AG04449 (cell line): ENCODE data around the gene RGS6.

Source experiments
- CTCF ChIA-PET: fragments of 350-600 bp; formaldehyde crosslinking; extraction: SDS; loops from one replicate; lab custom pipeline; 2021; ENCODE audit warnings: antibody characterized with exemption; lab: Yijun Ruan, JAX
- POLR2A ChIA-PET: fragments of 400-600, 350-600 bp; formaldehyde crosslinking; extraction: SDS; loops from one replicate; lab custom pipeline; 2020; ENCODE audit warnings: antibody characterized with exemption, inconsistent platforms; lab: Yijun Ruan, JAX
- DNase-seq: peaks from one replicate; pipeline ENCODE4 v3.0.0-alpha.2; 2010; ENCODE audit warnings: low read depth, low spot score
- H3K4me3 ChIP-seq: 2 replicates; pipeline ENCODE4 v1.5.1; 2011; ENCODE audit warnings: low read depth, mild to moderate bottlenecking, control low read depth, low read length
- TF ChIP-seq, protein P1 (sequence below): IDR thresholded peaks from one replicate; pipeline ENCODE4 v1.5.1; 2011; ENCODE audit warnings: mild to moderate bottlenecking, moderate library complexity, low read length, control low read depth, inconsistent platforms; ENCODE audit not compliant: insufficient read depth; ENCODE audit errors: missing control alignments

The RGS6 gene

DNA sequence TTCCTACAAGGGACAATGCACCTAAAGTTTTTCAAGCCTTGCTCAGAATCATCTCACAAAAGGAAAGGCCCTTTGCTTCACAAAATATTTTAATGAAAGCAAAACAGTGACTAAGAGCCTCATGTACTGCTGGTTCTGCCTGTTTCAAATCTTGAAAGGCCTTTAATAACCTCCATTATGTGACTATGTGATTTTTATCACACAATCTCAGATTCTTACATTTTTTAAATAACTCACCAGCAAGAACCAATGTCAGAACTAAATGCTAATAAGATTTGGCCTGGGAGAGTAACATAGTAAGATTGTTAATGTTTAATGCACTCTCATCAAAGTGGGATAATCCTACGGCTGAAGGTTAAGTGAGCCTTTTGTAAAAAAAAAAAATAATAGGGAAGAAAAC lies 378.9 kb downstream of the RGS6 start:
- ChIA-PET POLR2A (no interaction called here), CTCF (no interaction called here)
- no peak overlapping the region for H3K4me3 ChIP-seq
- TF ChIP-seq, protein P1, sequence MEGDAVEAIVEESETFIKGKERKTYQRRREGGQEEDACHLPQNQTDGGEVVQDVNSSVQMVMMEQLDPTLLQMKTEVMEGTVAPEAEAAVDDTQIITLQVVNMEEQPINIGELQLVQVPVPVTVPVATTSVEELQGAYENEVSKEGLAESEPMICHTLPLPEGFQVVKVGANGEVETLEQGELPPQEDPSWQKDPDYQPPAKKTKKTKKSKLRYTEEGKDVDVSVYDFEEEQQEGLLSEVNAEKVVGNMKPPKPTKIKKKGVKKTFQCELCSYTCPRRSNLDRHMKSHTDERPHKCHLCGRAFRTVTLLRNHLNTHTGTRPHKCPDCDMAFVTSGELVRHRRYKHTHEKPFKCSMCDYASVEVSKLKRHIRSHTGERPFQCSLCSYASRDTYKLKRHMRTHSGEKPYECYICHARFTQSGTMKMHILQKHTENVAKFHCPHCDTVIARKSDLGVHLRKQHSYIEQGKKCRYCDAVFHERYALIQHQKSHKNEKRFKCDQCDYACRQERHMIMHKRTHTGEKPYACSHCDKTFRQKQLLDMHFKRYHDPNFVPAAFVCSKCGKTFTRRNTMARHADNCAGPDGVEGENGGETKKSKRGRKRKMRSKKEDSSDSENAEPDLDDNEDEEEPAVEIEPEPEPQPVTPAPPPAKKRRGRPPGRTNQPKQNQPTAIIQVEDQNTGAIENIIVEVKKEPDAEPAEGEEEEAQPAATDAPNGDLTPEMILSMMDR = no peak
- DNase-seq = no peak

DNA sequence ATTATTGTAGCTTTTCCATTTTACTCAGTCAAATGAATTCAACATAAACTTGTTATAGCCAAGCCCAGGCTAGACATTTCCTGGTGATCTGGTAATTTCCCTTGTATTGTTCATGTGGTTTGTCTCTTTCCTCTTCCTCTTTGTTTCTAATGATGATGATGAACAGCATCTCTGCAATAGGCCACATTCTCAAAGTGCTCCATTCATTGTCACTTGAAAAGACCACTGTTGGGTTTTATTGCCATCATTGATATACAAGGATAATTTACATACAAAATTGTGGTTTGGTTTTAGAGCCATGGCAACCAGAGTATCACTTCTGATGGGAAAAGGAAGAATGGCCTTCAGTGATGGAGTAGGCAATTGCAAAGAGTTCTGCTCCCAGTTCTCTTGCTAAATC lies 379.3 kb downstream of the RGS6 start:
- no peak overlapping the region for H3K4me3 ChIP-seq
- ChIA-PET POLR2A (no interaction called here), CTCF (no interaction called here)
- TF ChIP-seq, protein P1 = no peak
- DNase-seq = no peak

DNA sequence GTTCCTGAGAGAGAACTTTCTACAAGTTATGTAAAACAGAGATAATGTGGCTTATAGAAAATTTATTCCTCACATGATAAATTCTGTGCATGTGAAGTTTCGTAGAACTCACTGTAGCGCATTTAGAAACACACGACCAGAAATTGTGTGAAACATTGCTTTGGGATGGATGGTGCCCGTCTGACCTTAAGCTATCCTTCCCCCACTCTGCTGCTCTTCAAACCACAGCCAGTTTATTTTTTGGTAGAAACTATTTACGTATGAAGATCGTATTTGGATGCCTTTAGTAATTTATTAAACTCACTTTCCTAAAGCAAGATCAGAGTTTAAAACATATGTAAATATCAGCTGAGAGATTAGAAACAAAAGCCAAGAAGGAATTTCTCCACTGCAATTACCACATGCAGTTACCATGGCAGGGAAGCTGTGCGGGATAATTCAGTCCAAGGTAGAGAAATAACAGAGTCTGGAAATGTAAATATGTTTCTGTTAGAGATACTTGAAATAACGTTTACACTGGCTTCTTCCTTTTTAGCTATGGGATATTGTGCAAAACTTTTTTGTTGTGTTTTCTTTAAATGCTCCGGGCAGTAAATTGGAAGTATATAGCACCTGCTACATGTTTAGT lies 382.7 kb downstream of the RGS6 start:
- ChIA-PET CTCF (no interaction called here), POLR2A (no interaction called here)
- TF ChIP-seq, protein P1 = no peak
- no peak for DNase-seq
- no peak overlapping the region for H3K4me3 ChIP-seq

DNA sequence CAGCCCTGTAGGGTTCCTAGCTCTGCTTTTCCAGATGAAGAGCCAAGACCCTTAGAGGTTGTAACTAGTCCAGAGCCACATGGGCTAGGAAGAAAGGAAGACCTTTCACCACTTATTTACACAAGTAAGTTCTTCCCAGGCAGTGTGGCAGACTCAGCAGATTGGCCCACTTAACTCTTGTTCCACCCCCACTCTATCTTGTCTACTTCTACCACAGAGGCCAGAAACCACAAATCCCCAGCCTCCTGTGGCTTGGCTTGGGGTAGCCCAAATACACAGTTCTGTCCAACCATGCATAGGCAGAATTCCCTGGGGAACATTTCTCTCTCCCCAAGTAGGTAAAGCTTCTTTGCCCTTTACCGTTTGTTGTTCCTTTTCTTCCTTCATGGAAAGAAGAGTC lies 383.5 kb downstream of the RGS6 start:
- DNase-seq = no peak
- CTCF ChIA-PET = no interaction called here
- no peak overlapping the region for H3K4me3 ChIP-seq
- TF ChIP-seq, protein P1 = no peak
- POLR2A ChIA-PET = no interaction called here

DNA sequence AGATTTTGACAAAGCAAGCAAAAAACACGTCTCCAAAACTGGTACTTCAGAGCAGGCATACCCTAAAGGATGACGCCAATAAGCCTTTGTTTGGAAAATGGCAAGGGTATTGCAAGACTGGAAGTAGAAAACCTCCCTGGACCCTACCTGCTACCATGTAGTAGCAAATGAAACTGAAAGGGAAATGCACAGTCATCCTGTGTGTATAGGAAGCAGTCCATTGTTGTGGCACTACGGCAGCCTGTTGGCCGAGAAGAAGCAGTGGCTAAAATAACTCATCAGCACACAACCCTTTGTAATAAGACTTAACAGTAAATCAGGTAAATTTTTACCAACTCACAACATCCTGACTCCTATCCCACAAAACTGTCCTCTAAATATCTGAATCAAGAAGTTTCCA lies 386.4 kb downstream of the RGS6 start:
- POLR2A ChIA-PET = no interaction called here

DNA sequence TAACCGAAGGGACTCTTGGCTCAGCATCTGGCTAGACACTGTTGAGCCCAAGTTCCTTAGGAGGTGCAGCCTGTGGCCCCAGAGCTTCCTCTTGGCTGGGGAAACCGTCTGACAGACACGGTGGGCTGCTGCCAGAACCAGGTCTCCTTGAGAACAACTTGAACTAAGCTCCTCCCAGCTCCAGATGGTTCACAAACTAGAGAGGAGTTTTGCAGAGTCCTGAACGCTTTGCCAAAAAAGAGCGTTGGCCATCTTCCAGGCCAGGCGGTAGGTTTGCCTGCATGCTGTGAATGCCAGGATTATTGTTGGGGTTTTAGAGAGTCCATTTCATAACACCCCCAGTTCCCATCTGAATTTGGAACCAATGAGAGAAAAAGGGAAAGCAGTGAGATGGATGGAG lies 399.8 kb downstream of the RGS6 start:
- no peak overlapping the region for H3K4me3 ChIP-seq
- ChIA-PET POLR2A (no interaction called here), CTCF (no interaction called here)
- TF ChIP-seq, protein P1 = no peak
- no peak for DNase-seq

More for the DNA sequence above, 386.4 kb downstream of the RGS6 start:
- TF ChIP-seq, protein P1 = no peak
- DNase-seq = no peak
- CTCF ChIA-PET = no interaction called here
- H3K4me3 ChIP-seq = no peak overlapping the region
